Measurements from ENCODE around the gene NDST4. TPM values are rescaled to one million over a fixed set of nuclear protein-coding genes. Genes with fewer than 3 reads are reported as not detected.

NDST4 gene
- total RNA-seq, 1 donor from 2014 or later: 1.3 TPM

GRCh38 chr4:114905017-114905416 lies 208.4 kb downstream of the NDST4 start:
- no peak for DNase-seq

DNA sequence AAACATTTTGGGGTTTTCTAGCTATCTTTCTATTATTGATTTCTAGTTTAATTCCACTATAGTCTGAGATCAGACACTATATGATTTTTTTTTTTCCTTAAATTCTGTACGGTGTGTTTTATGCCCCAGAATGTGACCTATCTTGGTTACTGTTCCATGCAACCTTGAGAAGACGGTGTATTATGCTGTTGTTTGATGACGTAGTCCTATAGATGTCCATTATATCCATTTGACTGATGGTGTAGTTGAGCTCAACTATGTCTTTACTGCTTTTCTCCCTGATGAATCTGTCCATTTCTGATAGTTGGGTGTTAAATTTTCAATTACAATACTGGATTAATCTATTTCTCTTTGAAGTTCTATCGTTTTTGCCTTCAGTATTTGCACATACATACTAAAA lies 212.5 kb downstream of the NDST4 start:
- DNase-seq: no peak

DNA sequence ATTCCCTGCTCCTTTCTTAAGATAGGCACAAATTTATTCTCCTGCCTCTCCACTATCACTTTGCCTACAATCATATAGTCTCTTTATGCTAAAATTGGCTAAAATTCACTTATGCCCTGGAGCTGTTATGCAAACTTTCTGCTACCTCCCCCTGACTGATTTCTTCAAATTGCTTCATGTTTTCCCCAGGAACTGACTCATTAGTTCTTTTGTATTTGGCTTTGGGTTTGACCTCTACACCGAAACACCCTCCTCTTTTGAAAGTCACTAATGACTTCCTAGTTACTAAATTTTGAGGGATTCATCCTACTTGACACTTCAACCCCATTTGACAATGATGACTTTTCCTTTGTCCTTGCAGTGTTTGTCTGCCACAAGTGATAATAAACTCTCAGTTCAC lies 222.6 kb downstream of the NDST4 start:
- DNase-seq: no peak

GRCh38 chr4:114886761-114887160 lies 226.7 kb downstream of the NDST4 start:
- no peak for DNase-seq

- no peak for DNase-seq
Observed at GRCh38 chr4:114883641-114884040, 229.8 kb downstream of the NDST4 start.

GRCh38 chr4:114879916-114880669 lies 233.3 kb downstream of the NDST4 start:
- DNase-seq: peak; percentile 59

DNA sequence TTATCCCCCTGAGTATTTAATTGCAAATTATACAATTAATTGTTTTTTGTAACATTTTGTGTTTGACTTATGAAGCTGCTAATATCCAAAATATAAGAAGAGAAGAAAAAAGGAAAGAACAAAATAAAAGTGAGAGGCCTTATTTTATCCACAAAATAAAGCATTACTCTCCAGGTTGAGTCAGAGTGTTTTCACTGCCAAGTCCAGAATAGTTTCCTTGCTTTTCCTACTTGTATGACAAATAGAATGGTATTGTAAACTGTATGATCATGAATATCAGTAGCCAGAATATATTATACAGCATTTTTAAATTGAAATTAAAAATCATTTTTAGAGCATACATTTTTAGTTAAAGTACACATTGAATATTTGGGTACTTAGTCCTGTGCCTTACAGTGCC lies 237.8 kb downstream of the NDST4 start:
- DNase-seq: no peak

DNA sequence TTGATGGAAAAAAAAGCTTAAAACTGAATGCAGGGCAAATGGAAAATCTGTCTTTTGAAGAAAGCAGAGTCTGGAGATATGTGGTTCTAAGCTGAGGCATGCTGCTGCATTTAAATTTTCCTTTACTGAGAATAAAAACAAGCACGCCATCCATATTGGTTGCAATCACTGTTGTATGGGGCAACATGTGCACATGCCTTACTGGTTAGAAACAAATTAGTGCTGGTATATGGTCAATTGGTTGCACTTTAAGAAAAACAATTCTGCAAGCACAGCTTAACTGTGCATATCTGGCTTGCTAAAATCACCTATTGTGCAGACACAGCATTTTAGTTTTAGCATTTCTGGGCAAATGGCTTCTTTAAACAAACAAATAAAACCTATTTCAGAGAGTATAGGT lies 239.1 kb downstream of the NDST4 start:
- DNase-seq: no peak

- no peak for DNase-seq
Observed at GRCh38 chr4:114870987-114871386, 242.4 kb downstream of the NDST4 start.

DNA sequence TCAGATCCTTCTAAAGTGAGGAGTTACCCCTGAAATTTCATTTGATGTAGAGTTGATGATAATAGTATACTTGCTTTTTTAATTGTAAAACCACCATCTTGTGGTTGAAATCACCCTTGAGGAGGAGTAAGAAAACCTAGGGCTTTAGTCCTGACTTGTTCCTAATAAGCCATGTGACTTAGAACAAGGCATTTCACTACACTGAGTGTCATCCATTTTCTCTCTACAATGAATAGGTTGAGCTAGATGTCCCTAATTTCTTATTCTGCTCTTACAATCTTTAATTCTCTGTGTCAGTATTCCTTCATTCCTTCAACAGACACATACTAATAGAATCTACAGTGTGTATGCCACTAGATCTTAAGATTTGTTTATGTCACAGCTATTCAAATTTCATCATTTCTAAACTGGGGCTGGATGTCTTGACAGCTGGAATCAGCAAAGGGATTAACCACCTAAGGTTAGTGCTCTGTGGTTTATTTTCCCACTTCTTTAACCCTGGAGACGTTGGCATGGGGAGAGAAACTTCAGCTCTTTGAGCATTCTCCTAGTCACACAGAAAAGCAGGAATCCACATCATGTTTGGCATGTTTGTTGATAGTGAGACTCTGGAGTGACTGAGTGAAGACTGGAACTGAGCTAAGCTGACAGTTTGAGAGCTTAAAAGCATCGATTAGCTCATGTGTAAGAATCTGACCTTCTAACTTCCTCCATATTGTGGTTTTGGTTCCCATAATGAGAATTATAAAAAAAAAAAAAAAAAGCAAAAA lies 246.3 kb downstream of the NDST4 start:
- DNase-seq: no peak

GRCh38 chr4:114864060-114864459 lies 249.4 kb downstream of the NDST4 start:
- DNase-seq: no peak

- DNase-seq: no peak
Observed at GRCh38 chr4:114860786-114861185, 252.6 kb downstream of the NDST4 start.

DNA sequence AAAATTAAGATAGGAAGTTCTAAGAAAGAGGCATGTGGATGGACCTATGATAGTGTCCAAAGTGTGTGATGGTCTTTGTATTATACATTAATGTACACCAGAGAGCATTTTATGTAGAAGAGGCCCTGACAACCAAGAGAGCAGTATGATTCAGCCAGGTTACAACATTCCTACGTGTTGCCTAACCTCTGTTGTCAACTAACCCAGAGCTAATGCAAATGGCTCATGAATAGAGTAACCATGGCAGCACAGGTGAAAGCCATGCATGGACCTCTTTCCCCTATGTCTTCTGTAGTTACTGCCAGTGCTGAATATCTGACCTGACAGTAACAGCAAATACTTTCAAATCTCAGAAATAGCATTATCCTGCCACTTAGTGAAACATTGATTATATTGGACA lies 255.6 kb downstream of the NDST4 start:
- DNase-seq: no peak

GRCh38 chr4:114839986-114840385 lies 273.4 kb downstream of the NDST4 start:
- DNase-seq: no peak

GRCh38 chr4:114830628-114831027 lies 282.8 kb downstream of the NDST4 start:
- DNase-seq: no peak

DNA sequence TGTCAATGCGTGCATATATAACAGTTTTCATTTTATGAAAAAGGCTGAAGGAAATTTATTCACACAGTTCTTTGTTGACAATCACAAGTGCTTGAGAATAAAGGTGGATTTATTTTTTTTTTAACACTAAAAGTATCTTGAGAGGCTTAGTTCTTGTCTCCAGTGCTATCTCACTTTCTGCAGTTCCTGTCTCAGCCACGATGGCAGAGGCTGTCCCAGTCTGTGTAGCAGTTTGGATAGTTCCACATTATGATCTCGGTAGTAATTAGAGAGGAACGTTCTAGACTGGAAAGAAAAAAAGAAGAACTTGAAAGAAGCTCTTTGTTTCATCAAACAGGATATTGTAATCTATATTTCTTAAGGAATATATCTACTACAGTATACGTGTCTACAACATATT lies 285.8 kb downstream of the NDST4 start:
- no peak for DNase-seq

GRCh38 chr4:114815760-114816159 lies 297.7 kb downstream of the NDST4 start:
- no peak for DNase-seq

GRCh38 chr4:114813961-114814360 lies 299.5 kb downstream of the NDST4 start:
- no peak for DNase-seq

GRCh38 chr4:114811564-114812301 lies 301.7 kb downstream of the NDST4 start:
- DNase-seq: no peak

- DNase-seq: peak; percentile 11
Observed at GRCh38 chr4:114807759-114808404, 305.5 kb downstream of the NDST4 start.

GRCh38 chr4:114807357-114807756 lies 306.1 kb downstream of the NDST4 start:
- DNase-seq: no peak

- no peak for DNase-seq
Observed at GRCh38 chr4:114791976-114792375, 321.4 kb downstream of the NDST4 start.

DNA sequence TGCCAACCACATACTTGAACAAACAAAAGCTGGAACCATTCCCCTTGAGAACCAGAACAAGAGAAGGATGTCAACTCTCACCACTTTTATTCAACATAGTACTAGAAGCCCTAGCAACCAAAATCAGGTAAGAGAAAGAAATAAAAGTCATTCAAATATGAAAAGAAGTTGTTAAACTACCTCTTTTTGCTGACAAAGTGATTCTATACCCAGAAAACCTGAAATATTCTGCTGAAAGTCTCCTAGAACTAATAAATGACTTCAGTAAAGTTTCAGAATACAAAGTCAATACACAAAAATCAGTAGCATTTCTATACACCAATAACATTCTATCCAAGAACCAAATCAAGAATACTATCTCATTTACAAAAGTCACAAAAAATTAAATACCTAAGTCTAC lies 327.9 kb downstream of the NDST4 start:
- no peak for DNase-seq

Measured in tongue (tissue), 2 donors.